ENCODE results near the gene TMPO.
A peak's percentile ranks its signal among the peaks of the same experiment; 100 is the strongest.
"Not testable (repeated sequence)": the region's sequence is repeated elsewhere in the genome, so short reads cannot be mapped to it uniquely, and the experiment has no call there.

TMPO gene

GRCh38 chr12:98511806-98512205 is 3.6 kb upstream of the TMPO start:
- not testable (repeated sequence) for DNase-seq (ENCODE audit: low read depth in 2 of 2)

DNA sequence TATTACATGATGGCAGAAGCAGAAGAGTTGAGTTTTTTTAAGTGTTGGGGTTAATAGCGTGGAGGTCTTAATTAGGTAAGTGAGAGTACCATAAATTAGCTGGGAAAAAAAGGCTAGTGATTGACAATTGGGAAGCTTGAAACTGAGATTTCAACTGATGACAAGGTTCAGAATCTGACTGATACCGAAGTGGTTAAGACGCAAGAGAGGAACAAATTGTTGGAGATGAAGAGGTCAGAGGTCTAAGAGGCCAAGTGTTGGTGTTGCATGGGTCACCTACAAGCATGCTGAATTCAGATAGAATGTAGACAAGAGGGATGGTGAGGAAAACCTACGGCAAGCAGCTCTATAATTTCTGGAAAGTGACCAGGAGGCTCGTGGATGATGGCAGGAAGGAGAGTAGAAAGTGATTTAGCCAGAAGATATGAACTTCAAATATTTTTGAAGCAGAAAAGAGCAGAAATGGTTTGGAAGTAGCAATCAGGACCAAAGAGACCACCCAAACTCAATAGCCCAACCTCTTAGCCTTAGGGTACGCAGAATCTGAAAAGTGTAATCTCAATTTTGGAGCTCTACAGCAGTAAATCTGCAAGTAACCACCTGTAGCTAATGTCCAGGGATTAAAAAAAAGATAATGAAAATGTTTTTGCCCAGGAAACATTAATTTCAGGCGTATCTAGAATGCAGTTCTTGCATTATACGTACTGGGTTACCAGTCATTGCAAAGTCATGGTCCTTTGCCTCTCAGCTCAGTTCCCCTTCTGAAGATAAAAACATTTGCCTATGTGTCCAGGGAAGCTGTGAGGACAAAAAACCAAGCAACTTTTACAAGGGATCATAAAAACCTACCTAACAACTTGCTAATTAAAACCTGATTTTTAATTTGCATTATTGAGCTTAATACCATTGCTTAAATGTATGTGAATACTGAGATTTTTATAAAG is 1.7 kb upstream of the TMPO start:
- no peak for DNase-seq (ENCODE audit: low read depth in 2 of 2)

DNA sequence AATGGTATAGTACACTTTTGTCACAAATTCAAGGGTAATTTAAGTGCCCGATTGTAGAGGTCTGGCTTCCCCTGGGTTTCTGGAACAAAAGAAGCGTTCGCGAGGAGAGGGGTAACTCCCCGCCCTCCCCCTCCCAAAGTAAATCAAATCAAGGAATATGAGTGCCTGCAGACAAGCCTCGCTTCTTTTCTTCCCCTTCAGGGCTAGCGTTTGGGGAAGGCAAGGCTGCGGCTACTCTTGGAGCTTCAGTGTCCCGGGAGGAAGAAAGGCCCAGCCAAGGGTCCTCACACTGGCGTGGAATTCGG is 456 bp upstream of the TMPO start:
- no peak for DNase-seq (ENCODE audit: low read depth in 2 of 2)

GRCh38 chr12:98516111-98516873 is 902 bp downstream of the TMPO start:
- peak; percentile 81 to 83 for DNase-seq (ENCODE audit: low read depth in 2 of 2)

DNA sequence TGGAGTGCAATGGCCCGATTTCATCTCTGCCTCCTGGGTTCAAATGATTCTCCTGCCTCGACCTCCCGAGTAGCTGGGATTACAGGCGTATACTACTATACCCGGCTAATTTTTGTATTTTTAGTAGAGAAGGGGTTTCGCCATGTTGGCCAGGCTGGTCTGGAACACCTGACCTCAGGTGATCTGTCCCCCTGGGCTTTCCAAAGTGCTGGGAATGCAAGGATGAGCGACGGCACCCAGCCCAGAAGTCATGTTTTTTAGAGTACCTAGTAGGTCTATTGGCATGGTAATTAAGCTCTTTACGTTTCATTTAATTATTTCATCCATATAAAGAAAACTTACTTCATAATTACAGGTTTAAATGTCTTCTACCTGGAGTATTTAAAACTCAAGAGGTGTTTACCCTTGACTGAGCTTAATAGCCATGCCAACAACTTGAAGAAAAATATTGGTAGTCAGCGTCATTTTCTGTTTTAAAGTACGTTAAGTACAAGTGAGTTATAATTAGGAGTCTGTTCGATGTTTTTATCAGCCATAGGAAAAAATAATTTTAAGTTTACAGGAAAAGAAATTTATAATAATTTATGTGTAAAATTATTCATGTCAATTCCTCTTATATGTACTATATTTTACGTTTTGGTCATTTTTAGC is 4.0 kb downstream of the TMPO start:
- no peak for DNase-seq (ENCODE audit: low read depth in 2 of 2)

DNA sequence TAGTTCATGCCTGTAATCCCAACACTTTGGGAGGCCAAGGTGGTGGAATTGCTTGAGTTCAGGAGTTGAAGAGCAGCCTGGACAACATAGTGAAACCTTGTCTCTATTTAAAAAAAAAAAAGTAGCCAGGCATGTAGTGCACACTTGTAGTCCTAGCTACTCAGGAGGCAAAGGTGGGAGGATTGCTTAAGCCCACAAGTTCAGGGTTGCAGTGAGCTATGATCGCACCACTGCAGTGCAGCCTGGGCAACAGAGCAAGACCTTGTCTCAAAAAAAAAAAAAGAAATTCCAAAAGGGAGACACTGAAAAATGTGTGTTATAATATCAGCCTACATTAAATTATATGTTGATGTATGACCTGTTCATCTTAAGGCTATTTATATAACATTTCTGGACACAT is 14.7 kb downstream of the TMPO start:
- DNase-seq (ENCODE audit: low read depth in 2 of 2): no peak

- DNase-seq (ENCODE audit: low read depth in 2 of 2): no peak
Observed at GRCh38 chr12:98532687-98533304, 17.4 kb downstream of the TMPO start.

- DNase-seq (ENCODE audit: low read depth in 2 of 2): no peak
Observed at GRCh38 chr12:98533723-98534251, 18.4 kb downstream of the TMPO start.

- no peak for DNase-seq (ENCODE audit: low read depth in 2 of 2)
Observed at GRCh38 chr12:98538031-98538430, 22.6 kb downstream of the TMPO start.

- DNase-seq (ENCODE audit: low read depth in 2 of 2): no peak
Observed at GRCh38 chr12:98543701-98544100, 28.3 kb downstream of the TMPO start.

DNA sequence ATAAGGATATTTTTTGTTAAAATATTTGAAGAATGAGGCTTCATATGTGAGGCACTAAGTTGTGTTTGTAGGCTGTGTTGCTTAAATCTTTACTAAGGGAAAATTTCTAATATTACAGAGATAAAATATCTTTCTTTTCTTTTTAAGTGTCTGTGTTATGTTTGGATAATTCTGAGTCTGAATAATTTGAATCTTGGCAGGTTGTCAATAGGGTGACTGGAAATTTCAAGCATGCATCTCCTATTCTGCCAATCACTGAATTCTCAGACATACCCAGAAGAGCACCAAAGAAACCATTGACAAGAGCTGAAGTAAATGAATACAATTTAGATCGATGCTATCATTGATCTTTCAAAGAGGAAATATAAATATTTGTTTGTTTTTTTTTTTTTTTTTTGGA is 29.4 kb downstream of the TMPO start:
- no peak for DNase-seq (ENCODE audit: low read depth in 2 of 2)

DNA sequence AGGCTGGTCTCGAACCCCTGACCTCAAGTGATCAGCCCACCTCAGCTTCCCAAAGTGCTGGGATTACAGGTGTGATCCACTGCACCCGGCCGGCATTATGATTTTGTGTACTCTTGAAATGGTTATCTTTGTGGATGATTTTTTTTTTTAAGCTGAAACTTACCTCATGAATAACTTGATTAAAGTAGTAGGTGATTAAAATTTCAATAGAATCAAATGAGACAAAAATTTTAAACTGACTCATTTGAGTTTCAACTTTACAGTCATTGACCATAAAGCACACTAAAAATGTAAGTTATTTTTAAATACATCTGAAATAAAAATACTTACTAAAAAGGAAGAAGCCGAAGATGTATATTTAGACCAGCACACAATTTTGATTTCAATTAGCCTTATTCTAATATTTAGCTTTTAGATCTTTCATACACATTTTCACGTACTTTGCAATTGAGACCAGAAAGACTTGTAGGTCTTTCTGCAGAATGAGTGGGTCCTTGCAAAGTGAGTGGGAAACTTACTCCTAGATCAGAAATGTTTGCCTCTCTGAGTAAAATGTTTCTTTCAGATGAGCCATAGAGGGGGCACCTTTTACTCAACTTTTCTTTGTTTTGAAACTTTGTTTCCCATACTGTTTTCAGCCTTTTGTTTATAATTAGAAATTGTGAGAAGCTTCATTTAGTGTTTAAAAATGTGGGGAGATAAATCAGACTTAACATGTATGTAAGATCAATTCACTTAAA is 34.2 kb downstream of the TMPO start:
- DNase-seq (ENCODE audit: low read depth in 2 of 2): no peak

GRCh38 chr12:98551787-98552186 is 36.4 kb downstream of the TMPO start:
- DNase-seq (ENCODE audit: low read depth in 2 of 2): no peak

GRCh38 chr12:98558097-98558496 is 42.7 kb downstream of the TMPO start:
- not testable (repeated sequence) for DNase-seq (ENCODE audit: low read depth in 2 of 2)

- DNase-seq (ENCODE audit: low read depth in 2 of 2): no peak
Observed at GRCh38 chr12:98559666-98560065, 44.3 kb downstream of the TMPO start.

DNA sequence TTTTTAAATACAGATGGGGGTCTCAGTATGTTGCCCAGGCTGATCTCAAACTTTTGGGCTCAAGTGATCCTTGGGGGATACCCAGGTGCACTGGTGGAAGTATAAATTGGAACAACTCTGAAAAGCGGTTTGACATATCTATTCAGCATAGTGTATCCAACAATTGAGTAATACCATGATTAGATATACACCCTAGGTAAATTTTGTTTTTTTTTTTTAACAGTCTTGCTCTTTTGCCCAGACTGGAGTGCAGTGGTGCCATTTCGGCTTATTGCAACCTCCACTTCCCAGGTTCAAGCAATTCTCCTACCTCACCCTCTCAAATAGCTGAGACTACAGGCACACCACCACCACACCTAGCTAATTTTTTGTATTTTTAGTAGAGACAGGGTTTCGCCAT is 46.5 kb downstream of the TMPO start:
- DNase-seq (ENCODE audit: low read depth in 2 of 2): no peak

- DNase-seq (ENCODE audit: low read depth in 2 of 2): no peak
Observed at GRCh38 chr12:98572010-98572409, 56.6 kb downstream of the TMPO start.

GRCh38 chr12:98574110-98574509 is 58.7 kb downstream of the TMPO start:
- DNase-seq (ENCODE audit: low read depth in 2 of 2): no peak

- DNase-seq (ENCODE audit: low read depth in 2 of 2): no peak
Observed at GRCh38 chr12:98575013-98575412, 59.6 kb downstream of the TMPO start.

DNA sequence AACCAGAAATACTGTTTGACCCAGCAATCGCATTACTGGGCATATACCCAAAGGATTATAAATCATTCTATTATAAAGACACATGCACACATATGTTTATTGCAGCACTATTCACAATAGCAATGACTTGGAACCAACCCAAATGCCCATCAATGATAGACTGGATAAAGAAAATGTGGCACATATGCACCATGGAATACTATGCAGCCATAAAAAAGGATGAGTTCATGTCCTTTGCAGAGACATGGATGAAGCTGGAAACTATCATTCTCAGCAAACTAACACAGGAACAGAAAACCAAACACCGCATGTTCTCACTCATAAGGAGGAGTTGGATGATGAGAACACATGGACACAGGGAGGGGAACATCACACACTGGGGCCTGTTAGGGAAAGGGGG is 61.4 kb downstream of the TMPO start:
- DNase-seq (ENCODE audit: low read depth in 2 of 2): not testable (repeated sequence)

GRCh38 chr12:98578392-98578791 is 63.0 kb downstream of the TMPO start:
- no peak for DNase-seq (ENCODE audit: low read depth in 2 of 2)

All from stimulated activated CD8-positive, alpha-beta memory T cell treated with anti-CD3 and anti-CD28 coated beads, Interleukin-15, amount 100 ng/mL, for 48 hours (primary cell).